KMS-11 (cell line): ENCODE measurements around the gene ATP13A3.

Source experiments
- H2AFZ ChIP-seq: fragments of 200-600 bp; sonication (generic); 2 replicates; pipeline ENCODE4 v1.6.1; 2016; ENCODE audit warnings: antibody characterized with exemption, mixed run types, low read depth
- H3K27ac ChIP-seq: fragments of 200-600 bp; sonication (generic); 2 replicates; pipeline ENCODE4 v1.6.1; 2016; ENCODE audit warnings: mild to moderate bottlenecking, mixed run types
- H3K27me3 ChIP-seq: fragments of 200-600 bp; sonication (generic); 2 replicates; pipeline ENCODE4 v1.6.1; 2017; ENCODE audit warnings: mild to moderate bottlenecking, low read depth, mixed run types, moderate library complexity; ENCODE audit not compliant: insufficient read depth
- H3K36me3 ChIP-seq: fragments of 200-600 bp; sonication (generic); 2 replicates; pipeline ENCODE4 v1.6.1; 2017; ENCODE audit warnings: mild to moderate bottlenecking, mixed run types; ENCODE audit not compliant: insufficient read depth
- H3K4me1 ChIP-seq: fragments of 200-600 bp; sonication (generic); 2 replicates; pipeline ENCODE4 v1.6.1; 2016; ENCODE audit warnings: mild to moderate bottlenecking, low read depth, mixed run types; ENCODE audit not compliant: poor library complexity, severe bottlenecking
- H3K4me2 ChIP-seq: fragments of 200-600 bp; sonication (generic); 2 replicates; pipeline ENCODE4 v1.7.0; 2016; ENCODE audit warnings: mild to moderate bottlenecking, mixed run types
- H3K4me3 ChIP-seq: fragments of 200-600 bp; sonication (generic); IDR thresholded peaks from 2 replicates; pipeline ENCODE4 v1.6.1; 2017; ENCODE audit warnings: low read depth, low read length, mixed read lengths; ENCODE audit not compliant: insufficient read depth
- H3K79me2 ChIP-seq: fragments of 200-600 bp; sonication (generic); 2 replicates; pipeline ENCODE4 v1.6.1; 2016; ENCODE audit warnings: low read depth, mixed run types; ENCODE audit not compliant: insufficient read depth
- H3K9ac ChIP-seq: fragments of 200-600 bp; sonication (generic); 2 replicates; pipeline ENCODE4 v1.6.1; 2016; ENCODE audit warnings: mild to moderate bottlenecking, mixed run types
- H4K20me1 ChIP-seq: fragments of 200-600 bp; sonication (generic); 2 replicates; pipeline ENCODE4 v1.6.1; 2016; ENCODE audit warnings: mild to moderate bottlenecking, mixed run types; ENCODE audit not compliant: insufficient read depth
- TF ChIP-seq, protein P1 (sequence below): fragments of 200-600 bp; sonication (generic); conservative IDR thresholded peaks from 2 replicates; pipeline ENCODE4 v1.6.1; 2017; ENCODE audit warnings: low read depth, mild to moderate bottlenecking, antibody characterized with exemption, low read length, moderate library complexity, mixed read lengths

ATP13A3 gene

DNA sequence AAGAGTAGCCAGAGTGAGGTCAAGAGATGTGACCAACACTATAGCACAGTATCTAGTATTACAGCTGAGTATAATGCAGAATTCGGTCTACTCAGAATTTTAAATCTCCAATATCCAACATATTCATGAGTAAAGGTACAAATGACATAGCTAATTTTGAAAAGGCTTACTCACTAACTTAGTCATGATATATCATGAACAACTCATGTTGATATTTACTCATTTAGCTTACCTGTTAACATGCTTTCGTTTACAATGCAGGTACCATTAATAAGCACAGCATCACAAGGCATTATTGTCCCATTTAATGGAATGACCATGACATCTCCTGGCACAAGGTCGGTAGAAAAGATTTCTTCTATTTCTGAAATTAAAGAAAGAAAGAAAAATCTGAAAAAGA is 36.9 kb downstream of the ATP13A3 start:
- Histone ChIP-seq H3K36me3 (peaks cover 8% of the 10 kb centered on the region; the same call in 1 of the 2 replicates), H3K4me1 (no peaks in the 10 kb centered on the region), H3K9ac (no peak overlapping the region), H3K79me2 (no peaks in the 10 kb centered on the region), H3K27me3 (no peaks in the 10 kb centered on the region), H3K27ac (no peak overlapping the region), H4K20me1 (no peaks in the 10 kb centered on the region), H2AFZ (no peak overlapping the region), H3K4me3 (no peak overlapping the region), H3K4me2 (no peak overlapping the region)
- TF ChIP-seq, protein P1, sequence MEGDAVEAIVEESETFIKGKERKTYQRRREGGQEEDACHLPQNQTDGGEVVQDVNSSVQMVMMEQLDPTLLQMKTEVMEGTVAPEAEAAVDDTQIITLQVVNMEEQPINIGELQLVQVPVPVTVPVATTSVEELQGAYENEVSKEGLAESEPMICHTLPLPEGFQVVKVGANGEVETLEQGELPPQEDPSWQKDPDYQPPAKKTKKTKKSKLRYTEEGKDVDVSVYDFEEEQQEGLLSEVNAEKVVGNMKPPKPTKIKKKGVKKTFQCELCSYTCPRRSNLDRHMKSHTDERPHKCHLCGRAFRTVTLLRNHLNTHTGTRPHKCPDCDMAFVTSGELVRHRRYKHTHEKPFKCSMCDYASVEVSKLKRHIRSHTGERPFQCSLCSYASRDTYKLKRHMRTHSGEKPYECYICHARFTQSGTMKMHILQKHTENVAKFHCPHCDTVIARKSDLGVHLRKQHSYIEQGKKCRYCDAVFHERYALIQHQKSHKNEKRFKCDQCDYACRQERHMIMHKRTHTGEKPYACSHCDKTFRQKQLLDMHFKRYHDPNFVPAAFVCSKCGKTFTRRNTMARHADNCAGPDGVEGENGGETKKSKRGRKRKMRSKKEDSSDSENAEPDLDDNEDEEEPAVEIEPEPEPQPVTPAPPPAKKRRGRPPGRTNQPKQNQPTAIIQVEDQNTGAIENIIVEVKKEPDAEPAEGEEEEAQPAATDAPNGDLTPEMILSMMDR, result no peak

DNA sequence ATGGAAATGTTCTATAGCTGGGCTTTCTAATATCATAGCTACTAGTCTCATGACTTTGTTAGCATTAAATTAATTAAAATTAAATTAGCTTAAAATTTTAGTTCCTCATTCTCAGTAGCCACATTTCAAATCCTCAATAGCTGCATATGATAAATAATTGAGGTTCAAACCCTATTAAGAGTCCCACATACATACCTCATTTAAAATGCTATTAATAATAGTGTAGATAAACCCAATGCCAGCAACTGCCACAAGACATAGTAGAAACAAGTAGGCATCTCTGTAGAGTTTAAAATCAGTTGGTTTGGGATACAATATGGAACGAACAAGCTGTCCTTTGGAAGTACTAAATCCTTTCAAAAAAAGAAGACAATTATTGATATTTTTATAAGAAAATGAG is 39.1 kb downstream of the ATP13A3 start:
- no peak overlapping the region for H2AFZ ChIP-seq
- H3K27me3 ChIP-seq, result no peaks in the 10 kb centered on the region
- H3K4me3 ChIP-seq, result no peak overlapping the region
- TF ChIP-seq, protein P1, result no peak
- H3K79me2 ChIP-seq, result no peaks in the 10 kb centered on the region
- peaks cover 8% of the 10 kb centered on the region; the same call in 1 of the 2 replicates for H3K36me3 ChIP-seq
- H4K20me1 ChIP-seq, result no peaks in the 10 kb centered on the region
- H3K27ac ChIP-seq, result no peak overlapping the region
- no peak overlapping the region for H3K4me2 ChIP-seq
- H3K9ac ChIP-seq, result no peak overlapping the region
- H3K4me1 ChIP-seq, result no peaks in the 10 kb centered on the region

DNA sequence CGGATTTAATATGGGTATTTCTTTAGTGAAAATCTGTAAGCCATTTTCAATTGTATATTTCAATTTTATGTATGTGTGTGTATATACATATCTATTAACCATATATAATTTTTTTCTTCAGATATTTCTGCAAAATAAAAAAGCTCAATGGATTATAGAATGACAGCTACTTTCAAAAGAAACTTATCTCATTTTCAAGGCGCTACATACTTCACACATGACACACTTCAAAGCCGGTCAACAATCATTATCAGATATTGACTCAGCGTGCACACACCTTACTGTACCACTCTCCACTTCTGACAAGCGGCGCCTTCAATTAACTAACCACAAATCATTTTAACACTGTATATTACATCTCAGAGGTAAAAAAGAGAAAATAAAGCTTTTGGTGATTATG is 39.6 kb downstream of the ATP13A3 start:
- H3K4me3 ChIP-seq, result no peak overlapping the region
- H3K9ac ChIP-seq, result no peak overlapping the region
- H3K27me3 ChIP-seq, result no peaks in the 10 kb centered on the region
- TF ChIP-seq, protein P1, result no peak
- no peaks in the 10 kb centered on the region for H3K4me1 ChIP-seq
- peaks cover 8% of the 10 kb centered on the region; the same call in 1 of the 2 replicates for H3K36me3 ChIP-seq
- no peaks in the 10 kb centered on the region for H3K79me2 ChIP-seq
- H2AFZ ChIP-seq, result no peak overlapping the region
- no peaks in the 10 kb centered on the region for H4K20me1 ChIP-seq
- no peak overlapping the region for H3K27ac ChIP-seq
- no peak overlapping the region for H3K4me2 ChIP-seq

DNA sequence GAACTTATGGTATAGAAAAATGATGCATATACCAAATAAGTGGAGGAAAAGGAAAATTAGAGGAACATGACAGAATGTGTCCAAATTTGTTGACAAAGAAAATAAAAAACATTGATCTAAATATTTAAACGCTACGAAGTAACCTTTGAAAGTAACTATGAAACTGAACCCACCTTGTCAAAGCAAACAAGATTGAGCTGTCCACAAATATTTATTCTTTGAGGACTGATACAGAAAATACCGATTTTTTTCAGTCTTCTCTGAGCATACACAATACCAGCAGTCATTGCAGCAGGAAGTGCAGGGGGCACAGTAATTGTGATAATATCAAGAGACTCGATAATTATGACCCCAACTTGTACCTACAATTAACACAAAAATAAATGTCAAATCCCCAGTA is 40.0 kb downstream of the ATP13A3 start:
- Histone ChIP-seq H4K20me1 (no peaks in the 10 kb centered on the region), H3K4me1 (no peaks in the 10 kb centered on the region), H3K4me2 (no peak overlapping the region), H3K27me3 (no peaks in the 10 kb centered on the region), H3K4me3 (no peak overlapping the region), H3K36me3 (peaks cover 8% of the 10 kb centered on the region; the same call in 1 of the 2 replicates), H3K27ac (no peak overlapping the region), H3K9ac (no peak overlapping the region), H3K79me2 (no peaks in the 10 kb centered on the region), H2AFZ (no peak overlapping the region)
- TF ChIP-seq, protein P1, result no peak
